ENCODE results near the gene BMP6.

Gene BMP6

GRCh38 chr6:7749478-7749877 is 23.6 kb downstream of the BMP6 start:
- Histone ChIP-seq H3K4me1 (ENCODE audit: low read length) (no peaks in the 10 kb centered on the region), H3K4me3 (ENCODE audit: low read length) (no peak overlapping the region), H2AFZ (ENCODE audit: low read depth, low read length) (no peak overlapping the region), H3K27me3 (ENCODE audit: low read depth, low read length) (peaks cover 7% of the 10 kb centered on the region; the same call in 1 of the 2 replicates), H3K9me3 (ENCODE audit: insufficient read depth, low read length) (no peaks in the 10 kb centered on the region), H3K9ac (ENCODE audit: low read length) (no peak overlapping the region), H4K20me1 (ENCODE audit: insufficient read depth, low read length) (no peaks in the 10 kb centered on the region), H3K27ac (ENCODE audit: low read length) (no peak overlapping the region), H3K79me2 (ENCODE audit: low read length) (no peaks in the 10 kb centered on the region), H3K36me3 (replicated peaks; ENCODE audit: low read depth, low read length) (no peaks in the 10 kb centered on the region), H3K4me2 (ENCODE audit: low read length) (no peak overlapping the region)
- no peak for TF ChIP-seq CTCF (IDR thresholded peaks at IDR 0.05; ENCODE audit: low read depth, low read length)
- no peak for TF ChIP-seq EZH2phosphoT487 (IDR thresholded peaks at IDR 0.05; ENCODE audit: low read depth)

GRCh38 chr6:7750197-7750596 is 24.3 kb downstream of the BMP6 start:
- Histone ChIP-seq H3K27ac (ENCODE audit: low read length) (no peak overlapping the region), H3K36me3 (replicated peaks; ENCODE audit: low read depth, low read length) (no peaks in the 10 kb centered on the region), H3K9me3 (ENCODE audit: insufficient read depth, low read length) (no peaks in the 10 kb centered on the region), H2AFZ (ENCODE audit: low read depth, low read length) (no peak overlapping the region), H3K9ac (ENCODE audit: low read length) (no peak overlapping the region), H3K4me3 (ENCODE audit: low read length) (no peak overlapping the region), H3K4me1 (ENCODE audit: low read length) (no peaks in the 10 kb centered on the region), H3K27me3 (ENCODE audit: low read depth, low read length) (peaks cover 7% of the 10 kb centered on the region; the same call in 1 of the 2 replicates), H3K79me2 (ENCODE audit: low read length) (no peaks in the 10 kb centered on the region), H3K4me2 (ENCODE audit: low read length) (no peak overlapping the region), H4K20me1 (ENCODE audit: insufficient read depth, low read length) (no peaks in the 10 kb centered on the region)
- no peak for TF ChIP-seq EZH2phosphoT487 (IDR thresholded peaks at IDR 0.05; ENCODE audit: low read depth)
- no peak for TF ChIP-seq CTCF (IDR thresholded peaks at IDR 0.05; ENCODE audit: low read depth, low read length)

- Histone ChIP-seq H3K4me3 (ENCODE audit: low read length) (no peak overlapping the region), H3K9me3 (ENCODE audit: insufficient read depth, low read length) (no peaks in the 10 kb centered on the region), H3K27me3 (ENCODE audit: low read depth, low read length) (no peaks in the 10 kb centered on the region), H3K4me1 (ENCODE audit: low read length) (peaks cover 5% of the 10 kb centered on the region; the same call in 1 of the 2 replicates), H3K79me2 (ENCODE audit: low read length) (no peaks in the 10 kb centered on the region), H3K36me3 (replicated peaks; ENCODE audit: low read depth, low read length) (no peaks in the 10 kb centered on the region), H4K20me1 (ENCODE audit: insufficient read depth, low read length) (no peaks in the 10 kb centered on the region), H3K4me2 (ENCODE audit: low read length) (no peak overlapping the region), H2AFZ (ENCODE audit: low read depth, low read length) (no peak overlapping the region), H3K9ac (ENCODE audit: low read length) (no peak overlapping the region), H3K27ac (ENCODE audit: low read length) (no peak overlapping the region)
- TF ChIP-seq CTCF (IDR thresholded peaks at IDR 0.05; ENCODE audit: low read depth, low read length) (no peak), EZH2phosphoT487 (IDR thresholded peaks at IDR 0.05; ENCODE audit: low read depth) (no peak)
Measured at GRCh38 chr6:7758456-7758855, 32.6 kb downstream of the BMP6 start.

- Histone ChIP-seq H3K9ac (ENCODE audit: low read length) (no peak overlapping the region), H3K36me3 (replicated peaks; ENCODE audit: low read depth, low read length) (no peaks in the 10 kb centered on the region)
Measured at GRCh38 chr6:7759320-7759719, 33.4 kb downstream of the BMP6 start.

More at GRCh38 chr6:7759320-7759719, 33.4 kb downstream of the BMP6 start:
- TF ChIP-seq CTCF (IDR thresholded peaks at IDR 0.05; ENCODE audit: low read depth, low read length), result no peak
- no peak for TF ChIP-seq EZH2phosphoT487 (IDR thresholded peaks at IDR 0.05; ENCODE audit: low read depth)
- no peaks in the 10 kb centered on the region for H3K27me3 ChIP-seq (ENCODE audit: low read depth, low read length)
- no peak overlapping the region for H2AFZ ChIP-seq (ENCODE audit: low read depth, low read length)
- no peak overlapping the region for H3K4me2 ChIP-seq (ENCODE audit: low read length)
- no peak overlapping the region for H3K4me3 ChIP-seq (ENCODE audit: low read length)
- no peaks in the 10 kb centered on the region for H3K9me3 ChIP-seq (ENCODE audit: insufficient read depth, low read length)
- no peaks in the 10 kb centered on the region for H4K20me1 ChIP-seq (ENCODE audit: insufficient read depth, low read length)
- H3K4me1 ChIP-seq (ENCODE audit: low read length), result peaks cover 5% of the 10 kb centered on the region; the same call in 1 of the 2 replicates
- H3K27ac ChIP-seq (ENCODE audit: low read length), result no peak overlapping the region
- no peaks in the 10 kb centered on the region for H3K79me2 ChIP-seq (ENCODE audit: low read length)

Data from OCI-LY3 (cell line).